Ishikawa (cell line): ENCODE results near the gene MYO15A.

ENCODE experiments used
- CEBPB ChIP-seq: IDR thresholded peaks from 2 replicates; pipeline ENCODE4 v1.6.1; 2012
- CREB1 ChIP-seq: IDR thresholded peaks from 2 replicates; pipeline ENCODE4 v1.6.1; 2012; ENCODE audit warnings: low read depth
- EGR1 ChIP-seq: IDR thresholded peaks from 2 replicates; pipeline ENCODE4 v1.6.1; 2012
- EP300 ChIP-seq: IDR thresholded peaks from 2 replicates; pipeline ENCODE4 v1.6.1; 2012; ENCODE audit warnings: borderline replicate concordance
- FOXM1 ChIP-seq: IDR thresholded peaks from 2 replicates; pipeline ENCODE4 v1.6.1; 2012; ENCODE audit warnings: low read depth, borderline replicate concordance
- NFIC ChIP-seq: IDR thresholded peaks from 2 replicates; pipeline ENCODE4 v1.6.1; 2012
- RAD21 ChIP-seq: IDR thresholded peaks from 2 replicates; pipeline ENCODE4 v1.6.1; 2012; ENCODE audit warnings: low read depth
- REST ChIP-seq: IDR thresholded peaks from 2 replicates; pipeline ENCODE4 v1.6.1; 2012; ENCODE audit warnings: low read depth, mild to moderate bottlenecking
- TAF1 ChIP-seq: IDR thresholded peaks from 2 replicates; pipeline ENCODE4 v1.6.1; 2012; ENCODE audit warnings: low read depth, mild to moderate bottlenecking
- TCF12 ChIP-seq: IDR thresholded peaks from 2 replicates; pipeline ENCODE4 v1.6.1; 2012; ENCODE audit warnings: low read depth
- TEAD4 ChIP-seq: IDR thresholded peaks from 2 replicates; pipeline ENCODE4 v1.6.1; 2012
- YY1 ChIP-seq: IDR thresholded peaks from 2 replicates; pipeline ENCODE4 v1.6.1; 2012; ENCODE audit warnings: low read depth
- TF ChIP-seq, protein P1 (sequence below): IDR thresholded peaks from 2 replicates; pipeline ENCODE4 v1.6.1; 2012
- TF ChIP-seq, protein P2 (sequence below): IDR thresholded peaks from 2 replicates; pipeline ENCODE4 v1.6.1; 2012

MYO15A gene

DNA sequence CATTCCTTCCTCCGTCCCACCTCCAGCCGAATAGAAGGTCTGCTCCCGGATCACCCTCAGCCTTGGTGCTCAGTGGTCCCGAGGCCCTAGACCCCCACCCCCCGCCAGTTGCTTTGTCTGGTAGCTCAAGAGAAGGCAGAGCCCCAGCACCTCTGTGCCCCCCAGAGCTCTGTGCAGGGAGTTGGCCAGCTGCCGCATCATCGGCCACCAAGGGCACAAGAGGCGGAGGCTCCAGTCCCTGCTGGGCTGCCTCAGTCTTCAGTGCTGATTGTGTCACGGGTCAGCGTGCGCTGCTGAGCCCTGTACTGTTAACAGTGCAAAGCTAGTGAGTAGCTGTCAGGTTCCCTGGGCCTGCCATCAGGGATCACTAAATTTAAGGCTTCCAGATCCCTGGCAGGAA is 43.0 kb upstream of the MYO15A start:
- TF ChIP-seq CEBPB (no peak), YY1 (no peak), EP300 (no peak), NFIC (no peak), EGR1 (no peak)
- TF ChIP-seq, protein P1, sequence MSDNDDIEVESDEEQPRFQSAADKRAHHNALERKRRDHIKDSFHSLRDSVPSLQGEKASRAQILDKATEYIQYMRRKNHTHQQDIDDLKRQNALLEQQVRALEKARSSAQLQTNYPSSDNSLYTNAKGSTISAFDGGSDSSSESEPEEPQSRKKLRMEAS: no peak

- no peak for TF ChIP-seq TAF1
- no peak for TF ChIP-seq YY1
- no peak for TF ChIP-seq TCF12
- no peak for TF ChIP-seq RAD21
- TF ChIP-seq EGR1: no peak
- TF ChIP-seq, protein P2, sequence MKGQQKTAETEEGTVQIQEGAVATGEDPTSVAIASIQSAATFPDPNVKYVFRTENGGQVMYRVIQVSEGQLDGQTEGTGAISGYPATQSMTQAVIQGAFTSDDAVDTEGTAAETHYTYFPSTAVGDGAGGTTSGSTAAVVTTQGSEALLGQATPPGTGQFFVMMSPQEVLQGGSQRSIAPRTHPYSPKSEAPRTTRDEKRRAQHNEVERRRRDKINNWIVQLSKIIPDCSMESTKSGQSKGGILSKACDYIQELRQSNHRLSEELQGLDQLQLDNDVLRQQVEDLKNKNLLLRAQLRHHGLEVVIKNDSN: no peak
- TF ChIP-seq, protein P1: no peak
Observed at GRCh38 chr17:18066866-18067265, 41.7 kb upstream of the MYO15A start.

DNA sequence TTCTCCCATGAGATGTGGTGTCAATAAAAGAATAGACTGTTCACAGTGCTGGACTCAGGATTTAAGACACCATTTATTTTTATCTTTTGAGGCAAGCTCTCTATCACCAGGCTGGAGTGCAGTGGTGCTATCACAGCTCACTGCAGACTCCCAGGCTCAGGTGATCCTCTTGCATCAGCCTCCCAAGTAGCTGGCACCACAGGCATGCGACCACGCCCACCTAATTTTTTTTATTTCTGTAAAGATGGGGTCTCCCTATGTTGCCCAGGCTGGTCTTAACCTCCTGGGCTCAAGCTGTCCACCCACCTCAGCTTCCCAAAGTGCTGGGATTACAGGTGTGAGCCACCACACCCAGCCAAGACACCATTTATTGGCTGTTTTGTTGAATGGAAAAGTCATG is 39.5 kb upstream of the MYO15A start:
- TF ChIP-seq, protein P2: no peak
- TF ChIP-seq REST (no peak), CREB1 (no peak), EP300 (no peak), TAF1 (no peak), EGR1 (no peak)

GRCh38 chr17:18070861-18071340 is 37.7 kb upstream of the MYO15A start:
- no peak for TF ChIP-seq NFIC
- TF ChIP-seq, protein P2: no peak
- no peak for TF ChIP-seq CREB1
- no peak for TF ChIP-seq FOXM1
- no peak for TF ChIP-seq YY1
- no peak for TF ChIP-seq EGR1
- TF ChIP-seq RAD21: no peak
- TF ChIP-seq REST: no peak
- TF ChIP-seq TEAD4: no peak

- TF ChIP-seq FOXM1 (no peak), CREB1 (no peak), YY1 (no peak), CEBPB (no peak), EP300 (no peak), TAF1 (no peak), TEAD4 (no peak), TCF12 (no peak), NFIC (no peak), EGR1 (no peak), REST (no peak)
- TF ChIP-seq, protein P2: no peak
- TF ChIP-seq, protein P1: no peak
Observed at GRCh38 chr17:18071751-18072150, 36.8 kb upstream of the MYO15A start.
